PFSK-1 (cell line): ENCODE data around the gene CLEC18A.

Source experiments
- POLR2AphosphoS5 ChIP-seq: IDR thresholded peaks from 2 replicates; pipeline ENCODE4 v1.6.1; 2012; ENCODE audit warnings: low read depth, mild to moderate bottlenecking, control low read depth, low read length, moderate library complexity
- SIN3A ChIP-seq: IDR thresholded peaks from 2 replicates; pipeline ENCODE4 v1.6.1; 2012; ENCODE audit warnings: mild to moderate bottlenecking, low read length, moderate library complexity, borderline replicate concordance; ENCODE audit not compliant: insufficient read depth
- TAF1 ChIP-seq: IDR thresholded peaks from 2 replicates; pipeline ENCODE4 v1.6.1; 2012; ENCODE audit warnings: low read length, control low read depth, borderline replicate concordance; ENCODE audit not compliant: insufficient read depth

DNA sequence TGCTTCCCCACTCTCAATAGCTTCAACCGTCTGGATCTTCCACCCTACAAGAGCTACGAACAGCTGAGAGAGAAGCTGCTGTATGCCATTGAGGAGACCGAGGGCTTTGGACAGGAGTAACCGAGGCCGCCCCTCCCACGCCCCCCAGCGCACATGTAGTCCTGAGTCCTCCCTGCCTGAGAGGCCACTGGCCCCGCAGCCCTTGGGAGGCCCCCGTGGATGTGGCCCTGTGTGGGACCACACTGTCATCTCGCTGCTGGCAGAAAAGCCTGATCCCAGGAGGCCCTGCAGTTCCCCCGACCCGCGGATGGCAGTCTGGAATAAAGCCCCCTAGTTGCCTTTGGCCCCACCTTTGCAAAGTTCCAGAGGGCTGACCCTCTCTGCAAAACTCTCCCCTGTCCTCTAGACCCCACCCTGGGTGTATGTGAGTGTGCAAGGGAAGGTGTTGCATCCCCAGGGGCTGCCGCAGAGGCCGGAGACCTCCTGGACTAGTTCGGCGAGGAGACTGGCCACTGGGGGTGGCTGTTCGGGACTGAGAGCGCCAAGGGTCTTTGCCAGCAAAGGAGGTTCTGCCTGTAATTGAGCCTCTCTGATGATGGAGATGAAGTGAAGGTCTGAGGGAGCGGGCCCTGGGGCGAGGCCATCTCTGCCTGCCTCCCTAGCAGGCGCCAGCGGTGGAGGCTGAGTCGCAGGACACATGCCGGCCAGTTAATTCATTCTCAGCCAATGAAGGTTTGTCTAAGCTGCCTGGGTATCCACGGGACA lies 11.1 kb upstream of the CLEC18A start:
- no peak for TF ChIP-seq POLR2AphosphoS5
- TF ChIP-seq TAF1: no peak
- no peak for TF ChIP-seq SIN3A
